GM18507 (cell line): ENCODE data around the gene NME7.
"Not testable (repeated sequence)": the region's sequence is repeated elsewhere in the genome, so short reads cannot be mapped to it uniquely, and the experiment has no call there.

Experiments
- DNase-seq: peaks from one replicate; pipeline ENCODE4 v3.0.0; 2011; ENCODE audit warnings: low read depth; ENCODE audit not compliant: insufficient read length; ENCODE audit errors: extremely low spot score
- FAIRE-seq: peaks from 2 replicates; lab custom pipeline; 2011; peaks lifted over from hg19 to GRCh38; lab: Jason Lieb, UNC

NME7 gene

DNA sequence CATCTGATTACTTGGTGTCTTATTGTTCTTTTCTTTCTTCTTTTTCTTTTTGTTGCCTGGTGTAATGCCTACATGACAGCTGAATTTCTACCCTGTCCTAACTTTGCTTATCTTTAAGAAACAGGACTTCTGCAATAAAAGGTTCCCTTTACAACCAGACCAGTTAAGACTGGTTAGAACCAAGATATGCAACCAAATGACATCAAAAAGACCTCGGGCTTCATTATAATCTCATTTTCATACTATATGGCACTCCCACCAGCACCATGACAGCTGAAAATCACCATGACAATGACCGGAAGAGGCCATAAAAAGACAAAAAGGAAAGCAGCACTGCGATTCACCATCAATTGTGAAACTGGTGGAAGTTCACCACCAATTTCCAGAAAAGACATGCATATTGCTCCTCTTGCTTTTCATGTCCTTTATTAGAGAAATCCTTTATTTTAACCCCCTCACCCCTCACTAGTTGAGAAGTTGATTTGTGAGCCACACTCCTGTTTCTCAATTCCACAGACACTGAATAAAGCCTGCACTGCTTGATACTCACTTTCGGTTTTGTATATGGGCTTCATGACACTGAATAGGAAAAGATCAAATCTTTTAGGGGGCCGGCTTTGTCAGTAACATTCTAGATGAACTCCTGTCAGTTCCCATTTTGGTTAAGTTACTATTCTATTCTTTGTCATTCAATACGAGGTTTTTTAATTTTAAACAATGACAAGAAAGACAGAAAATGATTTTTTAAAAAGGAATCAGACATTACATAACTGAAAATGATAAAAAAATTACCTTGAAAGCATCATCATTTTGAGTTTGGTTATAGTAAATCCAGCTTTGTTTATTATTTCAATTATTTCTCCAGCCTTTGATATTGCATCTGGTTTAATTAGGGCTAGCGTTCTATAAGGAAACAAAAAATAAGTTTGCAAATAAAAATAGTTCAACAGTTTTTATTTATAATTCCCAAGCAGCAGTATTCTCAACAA is 58.1 kb downstream of the NME7 start:
- FAIRE-seq, result peak; percentile 24

DNA sequence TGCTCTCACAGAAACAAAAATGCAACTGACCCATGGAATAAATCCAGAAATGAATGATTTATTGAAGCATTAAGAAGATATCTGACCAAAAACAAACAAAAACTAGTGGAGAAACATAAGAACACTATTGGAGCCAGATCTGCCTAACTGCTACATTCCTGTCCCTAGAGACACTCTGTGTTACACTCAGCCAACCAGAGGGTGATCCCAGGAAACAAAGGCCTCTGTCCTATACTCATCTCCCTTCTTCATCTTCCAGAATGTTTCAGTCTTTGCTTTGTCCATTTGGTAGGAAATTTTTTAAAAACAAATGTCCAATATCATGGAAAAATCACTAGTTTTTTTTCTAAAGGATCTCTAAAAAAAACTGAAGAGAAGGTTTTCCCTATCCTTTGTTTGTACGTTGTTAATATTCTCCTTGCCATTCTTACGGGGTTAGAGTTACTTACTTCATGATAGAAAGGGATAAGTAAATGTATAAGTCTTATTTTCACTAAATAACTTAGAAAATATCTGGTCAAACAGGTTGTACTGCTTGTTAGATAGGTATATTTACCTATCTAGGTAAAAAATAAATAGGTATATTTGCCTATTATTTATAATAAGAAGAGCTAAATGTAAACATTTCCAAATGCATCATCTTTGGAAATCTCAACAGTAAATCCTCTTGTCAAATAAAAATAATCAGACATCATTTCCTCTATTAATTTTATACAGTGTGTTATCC is 59.1 kb downstream of the NME7 start:
- DNase-seq, result no peak
- FAIRE-seq, result no peak

More for the DNA sequence above, 58.1 kb downstream of the NME7 start:
- DNase-seq, result no peak

DNA sequence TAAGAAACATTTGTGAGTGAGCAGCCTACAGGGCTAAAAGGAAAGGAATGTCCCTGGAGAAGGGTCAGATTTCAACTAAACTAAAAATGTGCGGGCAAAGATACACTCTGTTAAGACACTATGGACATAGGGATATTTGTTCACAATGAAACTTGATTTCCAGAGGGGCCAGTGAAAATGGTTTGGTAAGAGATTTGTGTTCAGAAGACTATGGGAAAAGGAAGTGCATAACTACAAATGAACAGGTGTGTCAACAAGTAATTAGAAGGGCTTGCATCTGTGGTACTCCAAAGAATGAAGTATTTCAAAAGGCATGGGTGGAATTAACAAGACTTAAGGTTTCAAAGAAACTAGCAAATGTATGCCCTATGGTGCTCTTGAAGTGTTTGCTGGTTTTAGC is 60.4 kb downstream of the NME7 start:
- FAIRE-seq, result no peak

DNA sequence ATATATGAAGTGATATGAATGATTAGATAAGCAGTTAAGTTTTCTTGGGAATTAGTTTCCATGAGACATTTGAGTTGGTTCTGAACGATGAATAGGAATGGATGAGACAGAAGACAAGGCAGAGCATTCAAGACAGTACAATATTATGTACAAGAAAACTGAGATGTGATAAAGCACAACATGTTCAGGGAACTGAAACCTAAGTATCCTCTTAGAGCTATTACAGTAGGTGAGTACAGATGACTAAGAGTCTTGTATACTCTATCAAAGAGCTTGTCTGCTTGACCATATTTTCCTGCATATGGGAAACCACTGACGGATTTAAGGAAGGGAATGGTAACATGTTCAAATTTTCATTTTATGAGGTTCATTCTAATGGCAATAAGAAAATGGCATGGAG is 61.6 kb downstream of the NME7 start:
- FAIRE-seq (no peak), DNase-seq (no peak)

More for the DNA sequence above, 60.4 kb downstream of the NME7 start:
- DNase-seq, result no peak

DNA sequence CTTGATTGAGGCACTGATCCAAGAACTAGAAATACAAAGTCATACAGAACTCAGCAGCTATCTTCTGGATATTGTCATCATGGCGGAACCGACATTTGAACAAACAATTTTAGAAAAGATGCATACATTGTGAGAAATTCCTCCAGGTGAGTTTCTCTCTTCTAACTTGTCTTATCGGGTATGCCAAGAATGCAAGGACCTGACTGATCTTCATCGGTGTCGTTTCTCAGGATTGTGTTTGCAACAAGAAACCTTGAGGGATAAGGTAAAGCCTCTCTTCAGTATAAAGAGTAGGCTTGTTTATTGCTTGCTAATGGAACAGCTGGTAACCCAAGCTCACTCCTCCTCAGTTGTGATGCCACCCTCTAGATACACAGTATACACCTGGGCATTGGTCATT is 62.2 kb downstream of the NME7 start:
- DNase-seq (no peak), FAIRE-seq (no peak)

DNA sequence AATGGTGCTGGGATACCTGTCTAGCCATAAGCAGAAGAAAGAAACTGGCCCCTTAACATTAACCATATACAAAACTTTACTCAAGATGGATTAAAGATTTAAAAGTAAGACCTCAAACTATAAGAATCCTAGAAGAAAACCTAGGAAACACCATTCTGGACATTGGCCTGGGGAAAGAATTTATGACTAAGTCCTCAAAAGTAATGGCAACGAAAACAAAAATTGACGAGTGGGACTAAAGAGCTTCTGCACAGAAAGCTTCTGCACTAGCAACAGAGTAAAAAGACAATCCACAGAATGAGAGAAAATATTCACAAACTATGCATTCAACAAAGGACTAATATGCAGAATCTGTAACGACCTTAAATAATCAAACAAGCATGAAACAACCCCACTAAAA is 66.7 kb downstream of the NME7 start:
- FAIRE-seq (peak; percentile 24), DNase-seq (no peak)

DNA sequence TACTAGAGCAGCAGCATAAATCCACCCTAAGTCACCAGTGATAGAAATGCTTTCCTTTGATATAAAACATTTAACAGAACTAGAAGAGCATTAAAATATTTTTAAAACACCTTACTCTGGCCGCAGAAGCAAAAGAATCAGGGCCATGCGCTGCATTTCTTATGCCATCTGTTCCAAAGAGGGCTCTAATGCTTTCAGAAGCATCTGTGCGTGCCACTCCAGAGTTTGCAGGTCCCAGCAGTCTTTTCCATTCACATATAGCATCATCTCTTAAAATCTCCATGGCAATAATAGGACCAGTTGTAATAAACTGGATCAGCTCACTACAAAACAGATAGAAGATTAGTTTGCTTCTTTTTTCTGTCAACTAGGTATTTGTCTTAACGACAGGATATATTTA is 69.2 kb downstream of the NME7 start:
- FAIRE-seq, result no peak
- DNase-seq, result no peak

DNA sequence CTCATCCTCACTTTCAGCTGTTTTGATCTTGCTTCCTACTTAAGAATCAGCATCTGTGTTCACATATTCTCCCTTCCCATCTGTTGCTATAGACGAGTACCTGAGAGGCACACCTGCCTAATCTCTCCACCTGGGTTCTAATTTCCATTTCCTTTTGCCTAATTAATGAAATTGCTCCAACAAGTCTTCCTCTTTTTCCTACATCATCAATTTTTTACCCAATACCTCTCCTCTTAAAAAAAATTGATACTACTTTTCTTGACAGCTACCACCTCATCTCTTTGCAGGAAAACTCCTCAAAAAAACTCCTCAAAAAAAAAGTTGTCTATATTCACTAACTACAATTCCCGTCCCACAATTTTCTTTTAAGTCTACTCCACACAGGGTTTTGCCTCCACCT is 71.8 kb downstream of the NME7 start:
- DNase-seq, result no peak
- no peak for FAIRE-seq

DNA sequence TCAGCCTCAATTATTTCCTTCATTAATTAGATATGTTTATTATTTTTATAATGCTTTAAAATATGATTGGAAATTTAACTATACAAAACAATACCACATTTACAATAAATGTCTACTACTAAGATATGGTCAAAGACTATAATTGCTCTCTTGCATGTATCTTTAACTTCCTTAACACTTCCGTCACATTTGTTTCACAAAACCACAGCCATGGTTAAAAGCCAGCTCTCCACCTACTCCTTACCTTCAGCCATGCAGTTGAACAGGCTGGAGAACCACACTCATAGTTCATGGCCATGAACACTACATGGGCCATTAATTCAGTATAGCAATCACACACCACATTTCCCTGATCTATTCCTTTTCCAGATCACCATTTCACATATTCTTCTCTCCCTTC is 72.2 kb downstream of the NME7 start:
- FAIRE-seq, result no peak

DNA sequence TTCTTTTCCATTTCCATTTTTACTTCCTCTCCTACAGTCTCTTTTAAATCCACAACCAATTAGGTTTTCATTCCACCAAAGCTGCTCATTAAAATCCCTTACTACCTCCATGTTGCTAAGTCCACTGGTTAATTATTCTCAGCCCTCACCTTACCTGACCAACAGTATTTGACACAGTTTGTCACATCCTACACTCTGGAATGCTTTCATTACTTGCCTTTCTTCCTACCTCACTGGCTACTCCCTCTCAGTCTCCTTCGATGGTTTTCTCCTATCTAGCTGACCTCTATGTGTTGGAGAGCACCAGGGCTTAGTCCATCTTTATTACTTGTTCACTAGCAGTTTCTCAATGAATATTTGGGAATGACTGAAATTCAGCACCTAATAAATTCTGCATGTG is 78.6 kb downstream of the NME7 start:
- DNase-seq (no peak), FAIRE-seq (no peak)

More for the DNA sequence above, 72.2 kb downstream of the NME7 start:
- no peak for DNase-seq

DNA sequence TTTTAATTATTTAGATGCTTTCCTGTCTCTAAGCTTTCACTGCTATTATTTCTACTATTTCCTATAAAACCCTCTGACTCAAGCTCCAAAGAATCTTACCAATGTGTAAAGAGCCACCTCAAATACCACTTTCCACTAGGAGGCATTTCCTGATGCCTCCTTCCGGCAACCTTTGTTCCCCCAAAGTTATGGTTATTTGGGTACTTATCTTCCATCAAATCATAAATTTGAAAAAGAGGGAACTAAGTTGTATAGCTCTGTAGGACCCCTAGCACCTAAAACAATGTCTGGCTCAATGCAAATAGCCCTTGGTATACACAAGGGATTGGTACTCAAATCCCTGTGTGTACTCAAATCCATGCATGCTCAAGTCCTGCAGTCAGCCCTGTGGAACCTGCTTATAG is 79.6 kb downstream of the NME7 start:
- FAIRE-seq (no peak), DNase-seq (no peak)

DNA sequence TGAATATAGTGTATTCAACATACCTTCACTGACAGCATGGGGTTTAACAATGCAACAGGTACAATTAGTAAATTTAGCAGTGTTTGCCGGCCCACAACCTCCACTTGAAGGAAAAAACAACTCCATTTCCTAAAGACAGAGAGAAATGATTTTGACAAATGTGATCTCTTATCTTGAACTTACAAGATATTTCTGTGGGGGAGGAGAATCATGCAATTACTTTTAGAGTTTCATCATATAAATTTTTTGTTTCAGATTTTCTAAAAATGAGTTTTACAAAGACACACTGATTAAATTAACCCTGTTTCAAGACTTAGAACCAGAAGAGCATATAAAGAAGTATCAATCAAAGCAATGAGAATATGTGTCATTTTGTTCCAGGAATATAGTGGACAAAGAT is 80.3 kb downstream of the NME7 start:
- DNase-seq, result no peak
- FAIRE-seq, result no peak

DNA sequence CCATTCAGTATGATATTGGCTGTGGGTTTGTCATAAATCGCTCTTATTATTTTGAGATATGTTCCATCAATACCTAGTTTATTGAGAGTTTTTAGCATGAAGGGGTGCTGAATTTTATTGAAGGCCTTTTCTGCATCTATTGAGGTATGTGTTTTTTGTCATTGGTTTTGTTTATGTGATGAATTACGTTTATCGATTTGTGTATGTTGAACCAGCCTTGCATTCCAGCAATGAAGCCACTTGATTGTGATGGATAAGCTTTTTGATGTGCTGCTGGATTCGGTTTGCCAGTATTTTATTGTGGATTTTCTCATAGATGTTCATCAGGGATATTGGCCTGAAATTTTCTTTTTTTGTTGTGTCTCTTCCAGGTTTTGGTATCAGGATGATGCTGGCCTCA is 86.0 kb downstream of the NME7 start:
- DNase-seq, FAIRE-seq: not testable (repeated sequence)

DNA sequence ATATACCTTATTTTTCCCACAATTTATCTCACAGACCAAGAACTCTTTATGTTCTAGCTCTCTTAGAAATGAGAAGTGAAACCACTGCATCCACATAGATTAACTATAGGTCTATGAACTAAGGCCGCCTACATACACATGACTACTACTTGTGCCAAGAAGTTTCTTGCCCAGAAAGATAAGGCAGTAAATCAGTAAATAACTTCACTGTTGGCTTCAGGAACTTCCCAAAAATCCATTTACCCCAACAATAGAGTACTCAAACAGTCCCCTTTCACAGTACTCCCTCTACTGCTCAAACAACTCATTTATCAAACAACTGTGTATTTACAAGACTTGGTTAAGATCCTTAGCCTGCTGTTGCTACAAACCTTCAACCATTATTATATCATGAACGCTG is 96.5 kb downstream of the NME7 start:
- FAIRE-seq (peak; percentile 64), DNase-seq (no peak)

DNA sequence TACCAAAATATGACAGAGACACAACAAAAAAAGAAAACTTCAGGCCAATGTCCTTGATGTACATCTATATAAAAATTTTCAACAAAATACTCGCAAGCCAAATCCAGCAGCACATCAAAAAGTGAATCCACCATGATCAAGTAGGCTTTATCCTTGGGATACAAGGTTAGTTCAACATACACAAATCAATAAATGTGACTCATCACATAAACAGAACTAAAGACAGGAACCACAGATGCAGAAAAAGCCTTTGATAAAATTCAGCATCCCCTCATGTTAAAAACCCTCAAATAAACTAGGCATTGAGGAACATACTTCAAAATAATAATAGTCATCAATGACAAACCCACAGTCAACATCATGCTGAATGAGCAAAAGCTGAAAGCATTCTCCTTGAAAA is 101.5 kb downstream of the NME7 start:
- DNase-seq (no peak), FAIRE-seq (no peak)

DNA sequence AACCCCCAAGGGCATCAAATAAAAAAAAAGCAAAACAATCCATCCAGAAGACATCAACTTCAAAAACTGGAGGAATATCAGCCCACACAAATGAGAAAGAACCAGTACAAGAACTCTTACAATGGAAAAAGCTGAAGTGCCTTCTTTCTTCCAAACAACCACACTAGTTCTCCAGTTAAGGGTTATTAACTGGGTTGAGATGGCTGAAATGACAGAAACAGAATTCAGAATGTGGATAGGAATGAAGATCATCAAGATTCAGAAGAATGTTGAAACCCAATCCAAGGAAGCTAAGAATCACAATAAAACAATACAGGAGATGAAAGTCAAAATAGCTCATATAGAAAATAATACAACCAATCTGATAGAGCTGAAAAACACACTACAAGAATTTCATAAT is 104.5 kb downstream of the NME7 start:
- DNase-seq (no peak), FAIRE-seq (no peak)

DNA sequence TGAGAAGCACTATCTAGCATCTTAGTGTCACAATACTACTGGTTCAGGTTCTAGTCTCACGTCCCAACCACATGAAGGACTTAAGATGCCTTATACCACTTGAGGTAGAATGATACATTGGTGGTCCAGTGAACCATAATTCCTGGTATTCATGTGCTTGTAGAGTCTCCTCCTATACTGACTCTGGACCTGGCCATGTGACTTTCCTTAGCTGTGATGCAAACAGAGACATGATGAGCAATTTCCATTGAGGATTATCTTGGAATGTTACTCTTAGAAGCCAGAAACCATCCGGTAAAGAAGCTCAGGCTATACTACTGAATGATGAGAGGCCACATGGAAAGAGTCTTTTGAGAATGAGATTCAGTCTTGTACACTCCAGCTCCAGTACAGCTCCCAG is 105.7 kb downstream of the NME7 start:
- FAIRE-seq (no peak), DNase-seq (no peak)

DNA sequence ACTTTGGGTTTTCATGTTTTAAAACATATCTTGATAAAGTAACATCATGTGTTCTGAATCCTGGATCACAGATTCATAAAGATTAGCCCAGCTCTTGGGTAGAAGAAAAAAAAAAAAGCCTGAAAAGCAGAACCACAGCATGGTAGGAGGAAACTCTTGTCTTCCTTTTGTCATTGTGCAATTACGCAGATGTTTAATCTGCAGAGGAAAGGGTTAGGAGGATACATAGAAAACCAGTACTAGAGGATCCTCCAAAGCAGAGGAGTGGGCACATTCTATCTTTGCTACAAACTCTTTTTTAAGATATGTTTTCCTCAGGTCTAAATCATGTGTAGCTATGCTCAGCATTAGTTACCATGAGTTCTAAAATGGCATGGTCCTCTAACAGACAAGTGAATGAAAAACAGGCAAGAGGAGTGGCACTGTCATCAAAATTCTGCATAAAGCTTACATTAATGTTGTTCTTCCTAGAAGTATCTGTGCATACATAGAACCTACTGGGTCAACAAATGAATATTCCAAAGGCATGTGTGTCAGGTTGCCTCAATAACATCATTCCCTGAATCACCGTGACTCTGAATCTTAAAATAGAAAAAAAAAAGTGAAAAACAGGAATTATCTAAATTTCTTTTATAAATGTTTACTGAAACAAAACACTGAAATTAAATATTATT is 107.0 kb downstream of the NME7 start:
- DNase-seq (no peak), FAIRE-seq (no peak)

DNA sequence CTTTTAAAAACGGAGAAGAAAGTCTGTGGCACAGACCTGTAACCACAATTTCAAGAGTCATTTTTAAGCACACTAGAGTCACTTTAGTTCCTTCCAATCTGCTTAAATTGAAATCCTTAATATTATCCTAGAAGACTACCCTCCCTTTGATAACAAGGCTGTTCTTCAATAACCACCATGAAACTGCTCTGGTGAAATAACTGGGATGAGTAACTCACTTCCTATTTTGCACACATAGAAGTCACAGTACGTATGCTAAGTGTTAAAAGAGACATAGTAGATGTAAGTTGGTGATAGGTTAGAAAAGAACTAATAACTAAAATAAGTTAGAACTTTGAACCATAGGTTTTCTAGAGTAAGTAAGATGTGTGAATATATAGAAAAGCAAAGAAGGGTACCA is 107.8 kb downstream of the NME7 start:
- FAIRE-seq, result no peak
- DNase-seq, result no peak

DNA sequence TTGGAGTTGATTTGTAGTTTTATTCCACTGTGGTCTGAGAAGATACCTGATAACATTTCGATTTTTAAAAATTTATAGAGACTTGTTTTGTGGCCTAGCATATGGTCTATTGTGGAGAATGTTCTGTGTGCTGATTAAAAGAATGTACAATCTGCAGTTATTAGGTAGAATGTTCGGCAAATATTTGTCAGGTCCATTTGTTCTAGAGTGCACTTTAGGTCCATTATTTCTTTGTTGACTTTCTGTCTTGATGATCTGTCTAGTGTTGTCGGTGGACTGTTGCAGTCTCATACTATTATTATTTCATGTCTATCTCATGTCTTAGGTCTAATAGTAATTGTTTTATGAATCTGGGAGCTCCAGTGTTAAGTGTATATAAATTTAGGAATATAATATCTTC is 116.8 kb downstream of the NME7 start:
- DNase-seq (no peak), FAIRE-seq (no peak)
